ENCODE data around the gene NAV2. TPM values are rescaled to one million over a fixed set of nuclear protein-coding genes. Genes with fewer than 3 reads are reported as not detected.
A peak's percentile ranks its signal among the peaks of the same experiment; 100 is the strongest.

Gene NAV2
- total RNA-seq, 1 experiment from 2014 or later, result 46.3 TPM

- H3K27ac Mint-ChIP-seq, result no peak overlapping the region; a peak in 1 of 7 replicates
- H3K79me1 ChIP-seq (ENCODE audit: insufficient read depth, low read depth, low read length, poor library complexity, severe bottlenecking), result no peaks in the 10 kb centered on the region
- no peak overlapping the region for H2AK5ac ChIP-seq (ENCODE audit: insufficient read length, low read length)
- no peak overlapping the region for H3K23ac ChIP-seq (ENCODE audit: insufficient read length, low read depth, low read length)
- H3K4me1 ChIP-seq (ENCODE audit: insufficient read depth, low read length), result 0 out of 2 replicates have a peak, but pooled peaks cover 2% of the 10 kb centered on the region
- no peak overlapping the region for H4K91ac ChIP-seq (ENCODE audit: insufficient read length, low read depth, low read length)
- no peak overlapping the region for H3K9ac ChIP-seq (ENCODE audit: extremely low read depth, insufficient read length, low read length)
- no peak overlapping the region for H3K56ac ChIP-seq (ENCODE audit: insufficient read length, low read depth, low read length)
- no peak overlapping the region for H2BK20ac ChIP-seq (ENCODE audit: low read depth, low read length, poor library complexity, severe bottlenecking)
- H3K9me3 Mint-ChIP-seq, result peaks cover 7 to 11% of the 10 kb centered on the region in 2 experiments; a peak in 2 of 5 replicates
- H3K27me3 Mint-ChIP-seq (ENCODE audit: low read depth), result peaks cover 4% of the 10 kb centered on the region
- H3T11ph ChIP-seq (ENCODE audit: low read length), result no peak overlapping the region
- DNase-seq, result peak; percentile 85
- no peak overlapping the region for H3K27ac ChIP-seq (ENCODE audit: insufficient read length, low read depth, low read length)
- no CpG with 5 or more reads among the region's 2 CpGs for WGBS (ENCODE audit: extremely low coverage, insufficient read length, low lambda C conversion rate)
- no peaks in the 10 kb centered on the region for H3K9me3 ChIP-seq (ENCODE audit: control insufficient read depth, low read depth, low read length)
- no peak overlapping the region for H3K4me2 ChIP-seq (ENCODE audit: insufficient read depth, insufficient read length, low read length)
- H2BK12ac ChIP-seq (ENCODE audit: insufficient read length, low read depth, low read length), result no peak overlapping the region
- H3K4me3 Mint-ChIP-seq, result no peak overlapping the region
- peaks cover 15% of the 10 kb centered on the region in 2 experiments for H3K4me1 Mint-ChIP-seq
- peak; percentile 93 for TF ChIP-seq CTCF (conservative IDR thresholded peaks at IDR 0.05)
- no peak overlapping the region for H2AFZ ChIP-seq (ENCODE audit: low read length)
- no peak overlapping the region for H2BK5ac ChIP-seq (ENCODE audit: insufficient read length, low read length)
- H3K27me3 ChIP-seq (ENCODE audit: insufficient read depth, low read length), result no peaks in the 10 kb centered on the region
- H3K18ac ChIP-seq (ENCODE audit: insufficient read length, low read depth, low read length), result no peak overlapping the region
- no peaks in the 10 kb centered on the region for H3K23me2 ChIP-seq (ENCODE audit: insufficient read length, low read depth, low read length, poor library complexity, severe bottlenecking)
- H3K14ac ChIP-seq (ENCODE audit: insufficient read depth, low read length), result no peak overlapping the region
- no peak overlapping the region for H2BK120ac ChIP-seq (ENCODE audit: low read depth, low read length, poor library complexity, severe bottlenecking)
- no peak overlapping the region for H4K5ac ChIP-seq (ENCODE audit: insufficient read length, low read depth, low read length)
- H3K4ac ChIP-seq (ENCODE audit: low read depth, low read length), result no peak overlapping the region
- H4K8ac ChIP-seq (replicated peaks; ENCODE audit: insufficient read length, low read depth, low read length), result no peak overlapping the region
- H3K79me2 ChIP-seq (ENCODE audit: insufficient read depth, low read length), result no peaks in the 10 kb centered on the region
- no peak overlapping the region for H2BK15ac ChIP-seq (ENCODE audit: low read depth, low read length)
- H3K36me3 Mint-ChIP-seq (ENCODE audit: insufficient read depth in 1 of 3, low read depth in 3 of 3), result peaks cover 0 to 3% (median 0%) of the 10 kb centered on the region in 3 experiments; a peak in 1 of 7 replicates
- no peaks in the 10 kb centered on the region for H4K20me1 ChIP-seq (ENCODE audit: control insufficient read depth, insufficient read depth, insufficient read length)
These were observed 30.1 kb downstream of the NAV2 start for GRCh38 chr11:19742588-19743292.
